ENCODE data around the gene GRB7. TPM values are rescaled to one million over a fixed set of nuclear protein-coding genes. Genes with fewer than 3 reads are reported as not detected.

GRB7 gene
- total and polyA plus RNA-seq, 5 donors, result 0.39 to 2.7 (median 1.3) TPM

DNA sequence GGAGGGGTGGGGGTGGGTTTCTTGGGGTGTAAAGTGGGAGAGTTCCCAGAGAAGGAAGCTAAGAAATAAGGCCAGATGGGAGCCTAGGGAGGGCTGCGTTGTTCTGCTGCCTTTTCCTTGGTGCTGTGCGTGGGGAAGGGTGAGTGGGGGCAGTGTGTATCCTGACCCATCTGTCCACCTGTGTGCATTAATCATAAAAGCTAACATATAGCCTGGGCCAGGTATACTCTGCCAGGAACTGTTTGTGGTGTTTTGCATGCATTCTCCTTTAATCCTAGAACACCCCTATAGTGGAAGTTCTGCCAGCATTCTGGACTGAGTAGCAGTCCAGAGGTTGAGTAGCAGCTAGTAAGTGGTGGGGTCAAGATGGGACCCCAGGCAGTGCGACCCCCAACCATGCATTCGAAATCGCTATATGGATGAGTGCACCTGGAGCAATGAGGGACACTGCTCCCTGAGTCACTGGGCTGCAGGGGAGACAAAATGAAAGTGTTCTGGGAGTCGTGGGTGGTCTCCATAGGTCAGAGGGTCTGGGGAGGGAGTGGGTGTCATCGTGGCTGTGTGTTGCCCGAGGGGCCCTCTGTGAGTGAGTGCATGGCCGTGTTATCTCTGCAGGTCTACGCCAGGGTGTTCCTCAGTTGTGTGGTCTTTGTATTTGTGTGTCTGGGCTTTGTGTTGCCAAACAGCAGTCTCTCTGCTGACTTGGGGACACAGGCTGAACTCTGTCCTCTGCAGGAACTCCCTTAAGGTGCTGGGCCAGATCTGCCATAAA lies 36.5 kb upstream of the GRB7 start:
- intact Hi-C loops (cut with DNase I), result loop anchor here in 1 of 4 donors (10.0 kb wide), 1 partner anchor 56 kb away; no protein-coding TSS in a partner anchor
- 33% methylated on average over 10 of the region's 10 CpGs for WGBS
- Histone ChIP-seq H3K27me3 (ENCODE audit: control insufficient read depth, insufficient read depth) (no peaks in the 10 kb centered on the region), H3K4me1 (ENCODE audit: control insufficient read depth, insufficient read depth, low read length) (peaks cover 12% of the 10 kb centered on the region), H3K4me3 (ENCODE audit: low read length) (peak overlapping the region; percentile 91), H3K9me3 (ENCODE audit: control insufficient read depth, low read length) (no peaks in the 10 kb centered on the region), H3K27ac (ENCODE audit: low read length) (peak overlapping the region; percentile 49)
- DNase-seq (peak in 1 of 3 donors; percentile 26), ATAC-seq (no peak)

DNA sequence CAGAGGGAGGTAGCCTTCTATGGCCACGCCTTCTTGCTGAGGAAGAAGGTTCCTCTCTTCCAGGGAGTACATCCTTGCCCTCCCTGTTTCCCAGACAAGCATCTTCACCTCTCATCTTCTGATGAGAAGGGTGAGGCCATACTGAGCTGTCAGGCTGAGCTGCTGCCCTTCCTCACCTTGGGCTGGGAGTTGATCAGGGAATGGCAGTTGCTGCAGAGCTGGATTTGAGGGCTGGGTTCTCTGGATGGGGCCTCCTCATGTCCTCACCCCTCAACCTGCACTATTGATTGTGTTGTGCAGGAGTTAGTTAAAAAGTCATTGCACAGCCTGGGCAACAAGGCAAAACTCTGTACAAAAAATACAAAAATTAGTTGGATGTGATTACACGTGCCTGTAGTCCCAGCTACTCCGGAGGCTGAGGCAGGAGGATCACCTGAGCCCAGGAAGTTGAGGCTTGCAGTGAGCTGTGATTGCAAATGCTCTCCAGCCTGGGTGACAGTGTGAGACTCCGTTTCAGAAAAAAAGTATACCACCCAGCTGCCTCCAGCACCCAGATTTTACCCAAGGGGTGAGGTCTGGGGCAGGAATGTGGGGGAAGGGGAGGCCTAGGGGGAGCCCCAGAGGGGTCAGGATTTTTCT lies 35.8 kb upstream of the GRB7 start:
- ATAC-seq (no peak), DNase-seq (no peak)
- WGBS, result 57% methylated on average over 4 of the region's 4 CpGs
- Histone ChIP-seq H3K4me1 (ENCODE audit: control insufficient read depth, insufficient read depth, low read length) (peaks cover 12% of the 10 kb centered on the region), H3K27me3 (ENCODE audit: control insufficient read depth, insufficient read depth) (no peaks in the 10 kb centered on the region), H3K9me3 (ENCODE audit: control insufficient read depth, low read length) (no peaks in the 10 kb centered on the region), H3K4me3 (ENCODE audit: low read length) (no peak overlapping the region), H3K27ac (ENCODE audit: low read length) (peak overlapping the region; percentile 49)
- intact Hi-C loops (cut with DNase I), result loop anchor here in 1 of 4 donors (10.0 kb wide), 1 partner anchor 57 kb away; no protein-coding TSS in a partner anchor

DNA sequence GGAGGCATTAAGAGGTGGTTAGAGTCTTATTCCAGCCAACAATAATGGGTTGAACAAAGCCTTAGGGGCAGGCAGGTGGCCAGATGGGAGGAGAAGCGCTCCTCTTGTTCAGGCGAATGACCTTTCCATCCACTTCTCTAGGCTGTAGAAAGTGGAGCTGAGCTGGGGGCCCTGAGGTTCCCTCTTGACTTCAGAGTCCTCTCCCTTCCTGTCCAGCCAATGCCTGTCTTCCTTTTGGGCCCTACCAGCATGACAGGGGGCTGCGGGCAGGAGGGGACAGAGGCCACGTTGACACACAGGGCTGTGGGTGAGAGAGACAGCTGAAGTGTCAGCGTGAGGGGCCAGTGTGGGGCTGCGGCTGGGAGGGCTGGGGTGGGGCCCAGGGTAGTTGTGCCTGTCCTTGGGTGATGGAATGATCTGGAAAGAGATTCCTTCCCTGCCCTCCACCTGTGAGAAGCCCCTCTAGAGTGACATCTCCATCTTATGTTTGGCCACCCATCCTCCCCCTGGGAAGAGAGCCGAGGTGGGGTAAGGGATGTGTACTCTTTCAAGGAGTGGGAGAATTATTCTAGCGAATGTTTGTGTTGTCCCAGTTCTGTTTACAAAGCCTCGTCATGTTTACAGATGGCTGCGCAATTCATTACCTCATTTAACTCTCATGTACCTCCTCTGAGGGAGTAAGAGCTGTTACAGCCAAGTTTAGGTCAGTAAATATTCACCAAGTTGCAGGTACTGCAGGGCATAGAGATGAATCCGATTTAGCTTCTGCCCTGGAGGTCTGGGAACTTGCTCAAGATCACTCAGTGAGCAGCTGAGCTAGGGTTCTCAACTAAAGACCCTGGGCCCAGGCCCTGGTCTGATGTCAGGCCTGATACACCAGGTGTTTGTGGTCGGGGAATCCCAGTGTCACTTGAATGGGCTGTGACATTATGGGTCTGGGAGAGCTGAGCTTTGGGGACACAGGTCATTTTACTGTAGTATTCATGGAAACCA lies 34.5 kb upstream of the GRB7 start:
- intact Hi-C loops (cut with DNase I), result loop anchor here in 1 of 4 donors (10.0 kb wide), 1 partner anchor 58 kb away; no protein-coding TSS in a partner anchor
- peak in 2 of 3 donors; percentile 28 to 71 for DNase-seq
- Histone ChIP-seq H3K9me3 (ENCODE audit: control insufficient read depth, low read length) (no peaks in the 10 kb centered on the region), H3K4me3 (ENCODE audit: low read length) (no peak overlapping the region), H3K4me1 (ENCODE audit: control insufficient read depth, insufficient read depth, low read length) (peaks cover 12% of the 10 kb centered on the region), H3K27me3 (ENCODE audit: control insufficient read depth, insufficient read depth) (no peaks in the 10 kb centered on the region), H3K27ac (ENCODE audit: low read length) (peak overlapping the region; percentile 49)
- 53% methylated on average over 12 of the region's 12 CpGs for WGBS
- peak in 1 of 2 donors; percentile 33 for ATAC-seq

DNA sequence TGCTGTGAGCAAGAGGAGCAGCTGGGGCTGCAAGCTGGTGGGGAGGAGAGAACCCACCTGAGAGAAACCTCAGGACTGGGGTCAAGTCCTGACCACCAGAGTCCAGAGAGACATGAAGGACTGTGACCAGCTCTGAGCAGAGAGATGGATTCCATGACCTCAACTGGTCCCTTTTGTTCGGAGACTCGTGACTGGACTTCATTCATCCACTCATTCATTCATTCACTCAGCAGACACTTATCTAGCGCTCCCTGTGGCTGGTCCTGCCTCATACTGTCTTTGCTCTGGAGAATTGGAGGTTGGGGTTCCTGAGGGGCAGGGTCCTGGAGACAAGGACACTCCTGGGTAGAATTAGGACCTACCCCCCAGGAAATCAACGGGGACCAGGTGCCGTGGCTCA lies 33.8 kb upstream of the GRB7 start:
- WGBS, result 87% methylated on average over 5 of the region's 5 CpGs
- DNase-seq (no peak), ATAC-seq (no peak)
- peaks cover 12% of the 10 kb centered on the region for H3K4me1 ChIP-seq (ENCODE audit: control insufficient read depth, insufficient read depth, low read length)
- no peaks in the 10 kb centered on the region for H3K9me3 ChIP-seq (ENCODE audit: control insufficient read depth, low read length)
- no peaks in the 10 kb centered on the region for H3K27me3 ChIP-seq (ENCODE audit: control insufficient read depth, insufficient read depth)
- intact Hi-C loops (cut with DNase I), result loop anchor here in 1 of 4 donors (10.0 kb wide), 1 partner anchor 59 kb away; no protein-coding TSS in a partner anchor
- no peak overlapping the region for H3K4me3 ChIP-seq (ENCODE audit: low read length)
- peak overlapping the region; percentile 49 for H3K27ac ChIP-seq (ENCODE audit: low read length)

DNA sequence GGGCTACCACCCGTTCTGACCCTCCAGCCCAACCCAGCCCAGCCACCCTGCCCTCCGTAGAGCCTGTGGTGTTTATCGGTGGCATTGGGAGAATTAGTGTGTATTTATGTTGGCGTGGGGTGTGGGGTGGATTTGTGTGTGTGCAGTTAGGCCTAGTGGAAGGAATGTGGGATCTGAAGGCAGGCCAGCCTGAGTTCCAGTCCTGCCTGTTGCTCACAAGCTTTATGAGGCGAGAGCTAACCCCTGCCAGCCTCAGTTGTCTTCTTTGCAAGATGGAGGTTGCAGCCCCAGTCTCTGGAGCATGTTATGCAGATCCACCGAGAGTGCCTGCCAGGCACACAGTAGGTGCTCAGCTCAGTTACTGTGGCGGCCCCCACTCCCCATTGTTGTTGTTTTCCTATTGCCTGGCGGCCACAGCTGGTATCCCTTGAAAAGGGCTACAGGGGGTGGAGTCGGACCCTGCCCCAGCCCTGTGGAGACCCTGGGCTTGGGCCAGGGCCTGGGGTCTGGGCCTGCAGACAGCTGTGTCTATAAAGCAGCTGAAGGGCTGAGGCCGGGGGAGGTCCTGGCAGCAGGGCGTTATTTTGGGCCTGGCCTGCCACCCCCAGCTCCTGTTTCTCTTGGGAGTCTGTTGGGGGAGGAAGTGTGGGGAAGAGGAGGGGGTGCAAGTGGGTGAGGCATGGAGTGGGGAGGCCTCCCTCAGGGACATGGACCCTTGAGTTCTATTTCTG lies 32.8 kb upstream of the GRB7 start:
- Histone ChIP-seq H3K27ac (ENCODE audit: low read length) (peak overlapping the region; percentile 84), H3K27me3 (ENCODE audit: control insufficient read depth, insufficient read depth) (no peaks in the 10 kb centered on the region), H3K9me3 (ENCODE audit: control insufficient read depth, low read length) (no peaks in the 10 kb centered on the region), H3K4me3 (ENCODE audit: low read length) (no peak overlapping the region), H3K4me1 (ENCODE audit: control insufficient read depth, insufficient read depth, low read length) (peaks cover 12% of the 10 kb centered on the region)
- ATAC-seq (peak; percentile 5 to 7), DNase-seq (peak in 1 of 3 donors; percentile 66)
- intact Hi-C loops (cut with DNase I), result loop anchor here in 1 of 4 donors (10.0 kb wide), 1 partner anchor 60 kb away; no protein-coding TSS in a partner anchor
- WGBS, result 39% methylated on average over 11 of the region's 11 CpGs

DNA sequence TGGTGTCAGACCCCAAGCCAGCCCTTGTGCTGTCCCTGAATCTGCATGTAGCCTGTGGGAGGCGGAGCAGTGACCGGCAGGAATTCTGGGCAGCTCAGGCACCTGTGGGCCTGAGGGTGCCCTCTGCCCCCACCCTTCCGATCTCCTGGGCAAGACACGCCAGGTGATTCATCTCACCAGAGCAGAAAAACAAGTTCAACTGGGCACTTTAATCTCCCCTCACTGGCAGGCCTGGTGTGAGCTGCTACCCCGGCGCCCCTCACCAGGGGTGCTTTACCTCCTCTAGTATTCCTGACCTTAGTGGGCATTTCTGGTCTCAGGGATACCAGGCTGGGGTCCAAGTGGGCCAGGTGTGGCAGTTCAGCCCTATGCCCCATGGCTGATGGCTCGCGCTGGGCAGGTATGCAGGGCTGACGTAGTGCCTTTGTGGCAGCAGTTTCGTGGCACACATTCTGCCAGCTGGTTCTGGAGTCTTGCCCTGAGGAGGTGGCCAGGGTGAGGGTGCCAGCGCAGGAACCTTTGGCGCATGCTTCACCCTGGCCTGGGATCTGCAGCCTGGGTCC lies 31.9 kb upstream of the GRB7 start:
- WGBS, result 65% methylated on average over 12 of the region's 12 CpGs

DNA sequence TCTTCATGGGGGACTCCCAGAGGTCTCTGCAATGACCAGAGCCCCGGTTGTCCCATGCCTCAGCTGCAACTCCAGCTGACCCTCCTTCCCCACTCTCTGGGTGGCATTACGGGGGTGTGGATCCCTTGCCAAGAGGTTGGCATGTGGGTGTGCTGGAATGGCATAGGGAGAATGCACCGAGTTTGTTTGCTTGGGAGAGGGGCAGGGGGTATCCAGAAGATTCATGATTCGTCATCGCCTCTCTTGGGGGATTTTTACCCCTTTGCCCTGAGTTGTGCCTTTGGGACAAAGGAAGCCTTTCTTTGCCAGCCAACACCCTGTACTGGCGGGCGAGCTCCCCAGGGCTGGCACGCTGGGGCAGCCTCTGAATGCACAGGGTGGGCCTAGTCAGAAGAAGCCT lies 31.4 kb upstream of the GRB7 start:
- 64% methylated on average over 8 of the region's 8 CpGs for WGBS
- intact Hi-C loops (cut with DNase I), result loop anchor here in 1 of 4 donors (10.0 kb wide), 1 partner anchor 62 kb away; no protein-coding TSS in a partner anchor
- H3K27me3 ChIP-seq (ENCODE audit: control insufficient read depth, insufficient read depth), result no peaks in the 10 kb centered on the region
- DNase-seq, result no peak
- H3K4me3 ChIP-seq (ENCODE audit: low read length), result no peak overlapping the region
- no peak for ATAC-seq
- no peaks in the 10 kb centered on the region for H3K9me3 ChIP-seq (ENCODE audit: control insufficient read depth, low read length)
- peaks cover 12% of the 10 kb centered on the region for H3K4me1 ChIP-seq (ENCODE audit: control insufficient read depth, insufficient read depth, low read length)
- peak overlapping the region; percentile 84 for H3K27ac ChIP-seq (ENCODE audit: low read length)

More for the DNA sequence above, 31.9 kb upstream of the GRB7 start:
- ATAC-seq (peak; percentile 15 to 36), DNase-seq (peak in 1 of 3 donors; percentile 71)
- H3K4me1 ChIP-seq (ENCODE audit: control insufficient read depth, insufficient read depth, low read length), result peaks cover 12% of the 10 kb centered on the region
- no peaks in the 10 kb centered on the region for H3K9me3 ChIP-seq (ENCODE audit: control insufficient read depth, low read length)
- H3K27ac ChIP-seq (ENCODE audit: low read length), result peak overlapping the region; percentile 84
- no peaks in the 10 kb centered on the region for H3K27me3 ChIP-seq (ENCODE audit: control insufficient read depth, insufficient read depth)
- no peak overlapping the region for H3K4me3 ChIP-seq (ENCODE audit: low read length)
- intact Hi-C loops (cut with DNase I), result loop anchor here in 1 of 4 donors (10.0 kb wide), 1 partner anchor 61 kb away; no protein-coding TSS in a partner anchor

DNA sequence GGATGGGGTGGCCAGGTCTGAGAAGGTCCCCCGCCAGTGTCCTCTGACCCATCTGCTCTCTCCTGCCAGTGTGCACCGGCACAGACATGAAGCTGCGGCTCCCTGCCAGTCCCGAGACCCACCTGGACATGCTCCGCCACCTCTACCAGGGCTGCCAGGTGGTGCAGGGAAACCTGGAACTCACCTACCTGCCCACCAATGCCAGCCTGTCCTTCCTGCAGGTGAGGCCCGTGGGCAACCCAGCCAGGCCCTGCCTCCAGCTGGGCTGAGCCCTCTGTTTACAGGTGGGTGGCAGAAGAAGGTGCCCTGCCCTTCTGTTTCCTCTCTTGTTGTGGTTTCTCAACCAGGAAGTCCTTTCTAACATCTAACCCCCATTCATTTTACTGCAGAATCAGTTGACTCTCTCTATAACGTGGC lies 30.8 kb upstream of the GRB7 start:
- Histone ChIP-seq H3K4me1 (ENCODE audit: control insufficient read depth, insufficient read depth, low read length) (peaks cover 9% of the 10 kb centered on the region), H3K27me3 (ENCODE audit: control insufficient read depth, insufficient read depth) (no peaks in the 10 kb centered on the region), H3K27ac (ENCODE audit: low read length) (no peak overlapping the region), H3K9me3 (ENCODE audit: control insufficient read depth, low read length) (no peaks in the 10 kb centered on the region), H3K4me3 (ENCODE audit: low read length) (no peak overlapping the region)
- no peak for DNase-seq
- 78% methylated on average over 7 of the region's 7 CpGs for WGBS
- ATAC-seq, result no peak
- intact Hi-C loops (cut with DNase I), result loop anchor here in 1 of 4 donors (10.0 kb wide), 1 partner anchor 62 kb away; no protein-coding TSS in a partner anchor

DNA sequence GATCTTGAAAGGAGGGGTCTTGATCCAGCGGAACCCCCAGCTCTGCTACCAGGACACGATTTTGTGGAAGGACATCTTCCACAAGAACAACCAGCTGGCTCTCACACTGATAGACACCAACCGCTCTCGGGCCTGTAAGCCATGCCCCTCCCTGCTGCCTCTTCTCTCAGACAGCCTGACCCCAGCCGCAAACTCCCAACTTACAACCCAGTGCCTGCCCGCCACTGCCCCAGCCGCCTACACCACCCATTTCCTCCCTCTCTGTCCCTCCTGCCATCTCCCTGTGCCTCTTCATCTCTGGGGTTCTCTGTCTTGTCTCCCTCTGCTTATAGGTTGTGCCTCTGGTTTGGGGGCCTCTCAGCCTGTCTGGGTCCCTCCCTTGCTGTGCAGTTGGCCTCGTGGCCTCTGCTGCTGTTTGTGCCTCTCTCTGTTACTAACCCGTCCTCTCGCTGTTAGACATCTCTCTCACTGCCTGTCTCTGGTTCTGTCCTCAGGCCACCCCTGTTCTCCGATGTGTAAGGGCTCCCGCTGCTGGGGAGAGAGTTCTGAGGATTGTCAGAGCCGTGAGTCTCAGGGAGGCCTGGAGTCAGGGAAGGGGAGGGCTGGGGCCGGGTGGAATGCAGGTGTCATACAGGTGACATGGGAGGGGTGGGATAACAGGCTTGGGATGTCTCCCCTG lies 28.3 kb upstream of the GRB7 start:
- Histone ChIP-seq H3K4me1 (ENCODE audit: control insufficient read depth, insufficient read depth, low read length) (peaks cover 7% of the 10 kb centered on the region), H3K9me3 (ENCODE audit: control insufficient read depth, low read length) (no peaks in the 10 kb centered on the region), H3K27ac (ENCODE audit: low read length) (no peak overlapping the region), H3K27me3 (ENCODE audit: control insufficient read depth, insufficient read depth) (no peaks in the 10 kb centered on the region), H3K4me3 (ENCODE audit: low read length) (no peak overlapping the region)
- 84% methylated on average over 14 of the region's 14 CpGs for WGBS
- no peak for ATAC-seq
- no peak for DNase-seq
- intact Hi-C loops (cut with DNase I), result loop anchor here in 1 of 4 donors (10.0 kb wide), 1 partner anchor 65 kb away; no protein-coding TSS in a partner anchor
